Activated naive CD4-positive, alpha-beta T cell (primary cell): Measurements from ENCODE around the gene PDCD7.
"Not testable (repeated sequence)": the region's sequence is repeated elsewhere in the genome, so short reads cannot be mapped to it uniquely, and the experiment has no call there.

Source experiments
- DNase-seq, 4 experiments: peaks; one replicate each; lab custom pipeline; 2025; lab: John Stamatoyannopoulos, UW

PDCD7 gene

GRCh38 chr15:65074946-65075345 is 58.7 kb downstream of the PDCD7 start:
- DNase-seq = not testable (repeated sequence)

GRCh38 chr15:65072617-65073016 is 61.0 kb downstream of the PDCD7 start:
- DNase-seq = no peak

DNA sequence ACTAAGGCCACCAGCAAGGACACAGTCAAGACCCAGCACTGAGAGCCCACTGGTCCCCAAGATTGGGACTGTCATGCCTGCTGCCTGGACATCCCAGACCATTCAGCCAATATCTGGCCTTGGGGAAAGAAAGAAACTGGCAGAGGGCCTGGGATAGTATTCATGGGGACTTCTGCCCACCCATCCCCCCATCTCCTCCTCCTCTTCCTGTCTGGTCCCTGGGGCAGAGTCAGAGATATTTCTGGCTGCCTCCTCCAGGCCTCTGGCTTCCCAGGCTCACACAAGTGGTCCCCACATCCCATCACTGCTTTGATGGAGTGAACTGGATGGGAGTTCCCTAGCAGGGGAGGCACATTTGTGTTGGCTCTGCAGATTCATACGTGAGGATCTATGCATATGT is 61.6 kb downstream of the PDCD7 start:
- DNase-seq = no peak

DNA sequence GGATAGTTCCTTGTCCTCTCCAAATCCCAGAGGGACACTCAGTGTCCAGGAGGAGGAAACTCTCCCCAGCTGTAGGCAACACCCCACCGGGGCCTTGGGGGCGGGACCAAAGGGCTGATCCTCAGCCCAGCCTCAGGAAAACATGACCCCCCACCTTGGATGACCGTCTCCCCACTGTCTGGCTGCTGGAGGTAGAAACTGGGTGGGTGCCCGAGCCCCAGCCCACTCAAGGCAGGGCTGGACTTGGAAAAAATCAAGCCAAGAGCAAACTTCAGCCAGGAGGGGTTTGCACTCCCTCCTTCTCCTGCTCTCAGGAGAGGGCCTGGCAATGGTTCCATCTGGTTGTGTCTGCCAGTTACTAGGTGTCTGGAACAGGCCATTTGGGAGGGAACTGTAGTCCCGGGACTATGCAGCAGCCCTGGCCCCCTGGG is 62.2 kb downstream of the PDCD7 start:
- no peak for DNase-seq

- DNase-seq = no peak
Observed at GRCh38 chr15:65069779-65070546, 63.6 kb downstream of the PDCD7 start.

DNA sequence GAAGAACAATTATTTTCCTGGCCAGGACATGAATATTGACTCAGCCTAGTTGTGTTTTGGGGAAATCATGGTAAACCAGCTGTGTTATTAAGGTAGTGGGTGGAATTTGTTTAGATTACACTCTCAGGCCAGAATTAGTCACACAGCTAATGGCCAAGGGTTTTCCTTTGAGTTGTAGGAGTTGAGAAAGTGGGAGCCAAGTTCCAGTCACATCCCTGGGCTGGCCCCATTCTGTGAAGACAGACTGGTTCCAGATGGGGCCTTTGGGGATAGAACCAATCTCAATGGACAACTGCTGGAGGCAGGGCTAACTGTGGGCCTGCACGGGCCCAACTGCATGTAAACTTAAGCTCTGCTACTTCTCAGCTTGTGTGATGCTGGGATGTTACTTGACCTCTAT is 64.4 kb downstream of the PDCD7 start:
- DNase-seq = no peak

- no peak for DNase-seq
Observed at GRCh38 chr15:65068403-65068788, 65.2 kb downstream of the PDCD7 start.

- no peak for DNase-seq
Observed at GRCh38 chr15:65067645-65068402, 65.8 kb downstream of the PDCD7 start, which contains the start of gene RASL12. Gene RASL12 (minus strand): TSS chr15:65067991. CDS start chr15:65067835, 156 bp downstream.
